ENCODE data around the gene TNIK. TPM values are rescaled to one million over a fixed set of nuclear protein-coding genes. Genes with fewer than 3 reads are reported as not detected.

Gene TNIK
- total and polyA plus RNA-seq, 2 experiments from 2014 or later: 14.6 to 34.3 TPM

DNA sequence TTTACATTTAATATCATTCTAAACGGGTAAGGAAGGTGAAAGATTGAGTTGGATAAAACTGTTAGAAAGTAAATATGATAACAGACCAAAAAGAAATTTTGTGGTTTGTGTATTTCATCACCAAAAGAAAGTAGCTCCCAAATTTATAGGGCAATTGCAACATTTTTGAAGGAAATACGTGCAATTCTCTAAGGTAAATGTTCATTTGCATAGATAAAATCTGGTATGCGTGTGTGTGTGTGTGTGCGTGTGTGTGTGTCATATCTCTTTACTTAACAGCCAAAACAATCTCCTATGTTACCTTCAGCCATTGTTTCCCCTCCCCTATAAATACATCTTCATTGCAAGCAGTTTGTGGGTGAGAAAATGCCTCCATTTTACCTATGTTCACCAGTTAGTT is 208.4 kb downstream of the TNIK start:
- no peaks in the 10 kb centered on the region for H3K36me3 ChIP-seq (ENCODE audit: insufficient read depth)
- no peak overlapping the region for H3K27ac Mint-ChIP-seq
- no peak overlapping the region for H3K4me3 Mint-ChIP-seq
- H3K4me2 ChIP-seq: no peak overlapping the region
- no peaks in the 10 kb centered on the region for H3K27me3 ChIP-seq (ENCODE audit: insufficient read depth)
- no peaks in the 10 kb centered on the region for H3K36me3 Mint-ChIP-seq (ENCODE audit: low read depth)
- H3K27ac ChIP-seq (ENCODE audit: low read depth): no peak overlapping the region
- H3K9me3 Mint-ChIP-seq: no peaks in the 10 kb centered on the region
- no peaks in the 10 kb centered on the region for H3K4me1 ChIP-seq (ENCODE audit: insufficient read depth)
- no peak for ATAC-seq
- no peaks in the 10 kb centered on the region for H4K20me1 ChIP-seq (replicated peaks; ENCODE audit: insufficient read depth)
- no peak overlapping the region for H2AFZ ChIP-seq
- no peaks in the 10 kb centered on the region for H3F3A ChIP-seq (replicated peaks; ENCODE audit: low read depth)
- H3K79me2 ChIP-seq (replicated peaks; ENCODE audit: insufficient read depth): 0 out of 2 replicates have a peak, but pooled peaks cover 7% of the 10 kb centered on the region
- TF ChIP-seq, protein P1, sequence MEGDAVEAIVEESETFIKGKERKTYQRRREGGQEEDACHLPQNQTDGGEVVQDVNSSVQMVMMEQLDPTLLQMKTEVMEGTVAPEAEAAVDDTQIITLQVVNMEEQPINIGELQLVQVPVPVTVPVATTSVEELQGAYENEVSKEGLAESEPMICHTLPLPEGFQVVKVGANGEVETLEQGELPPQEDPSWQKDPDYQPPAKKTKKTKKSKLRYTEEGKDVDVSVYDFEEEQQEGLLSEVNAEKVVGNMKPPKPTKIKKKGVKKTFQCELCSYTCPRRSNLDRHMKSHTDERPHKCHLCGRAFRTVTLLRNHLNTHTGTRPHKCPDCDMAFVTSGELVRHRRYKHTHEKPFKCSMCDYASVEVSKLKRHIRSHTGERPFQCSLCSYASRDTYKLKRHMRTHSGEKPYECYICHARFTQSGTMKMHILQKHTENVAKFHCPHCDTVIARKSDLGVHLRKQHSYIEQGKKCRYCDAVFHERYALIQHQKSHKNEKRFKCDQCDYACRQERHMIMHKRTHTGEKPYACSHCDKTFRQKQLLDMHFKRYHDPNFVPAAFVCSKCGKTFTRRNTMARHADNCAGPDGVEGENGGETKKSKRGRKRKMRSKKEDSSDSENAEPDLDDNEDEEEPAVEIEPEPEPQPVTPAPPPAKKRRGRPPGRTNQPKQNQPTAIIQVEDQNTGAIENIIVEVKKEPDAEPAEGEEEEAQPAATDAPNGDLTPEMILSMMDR (conservative IDR thresholded peaks at IDR 0.05; ENCODE audit: low read depth in 2 of 2): no peak
- no peak for TF ChIP-seq ZNF331 (CRISPR knock-in tag; IDR thresholded peaks at IDR 0.05; ENCODE audit: low read depth)
- TF ChIP-seq ZNF114 (CRISPR knock-in tag; IDR thresholded peaks at IDR 0.05): no peak
- no peak for TF ChIP-seq POLR2AphosphoS5 (IDR thresholded peaks at IDR 0.05; ENCODE audit: low read depth)
- TF ChIP-seq ETS1 (IDR thresholded peaks at IDR 0.05): no peak
- TF ChIP-seq STAT1 (IDR thresholded peaks at IDR 0.05; ENCODE audit: unreplicated experiment): no peak
- H3K27me3 Mint-ChIP-seq (ENCODE audit: insufficient read depth, low read depth, poor library complexity): no peaks in the 10 kb centered on the region
- H3K9me2 ChIP-seq (ENCODE audit: insufficient read depth): peaks cover 7% of the 10 kb centered on the region; the same call in 1 of the 2 replicates
- peaks cover 21% of the 10 kb centered on the region for H3K4me1 Mint-ChIP-seq
- H3K4me3 ChIP-seq: no peak overlapping the region
- no peak for DNase-seq (ENCODE audit: low spot score)

- H4K20me1 ChIP-seq (replicated peaks; ENCODE audit: insufficient read depth): no peaks in the 10 kb centered on the region
- H3K9me3 Mint-ChIP-seq: no peaks in the 10 kb centered on the region
- ATAC-seq: no peak
- H3K27ac Mint-ChIP-seq: no peak overlapping the region
- no peaks in the 10 kb centered on the region for H3F3A ChIP-seq (replicated peaks; ENCODE audit: low read depth)
- peaks cover 10% of the 10 kb centered on the region for H3K4me1 Mint-ChIP-seq
- no peak overlapping the region for H2AFZ ChIP-seq
- H3K36me3 Mint-ChIP-seq (ENCODE audit: low read depth): no peaks in the 10 kb centered on the region
- no peaks in the 10 kb centered on the region for H3K27me3 ChIP-seq (ENCODE audit: insufficient read depth)
- peaks cover 7% of the 10 kb centered on the region; the same call in 1 of the 2 replicates for H3K9me2 ChIP-seq (ENCODE audit: insufficient read depth)
- H3K79me2 ChIP-seq (replicated peaks; ENCODE audit: insufficient read depth): 0 out of 2 replicates have a peak, but pooled peaks cover 5% of the 10 kb centered on the region
- no peak overlapping the region for H3K4me3 Mint-ChIP-seq
- no peaks in the 10 kb centered on the region for H3K36me3 ChIP-seq (ENCODE audit: insufficient read depth)
- no peaks in the 10 kb centered on the region for H3K4me1 ChIP-seq (ENCODE audit: insufficient read depth)
- no peak overlapping the region for H3K27ac ChIP-seq (ENCODE audit: low read depth)
- no peaks in the 10 kb centered on the region for H3K27me3 Mint-ChIP-seq (ENCODE audit: insufficient read depth, low read depth, poor library complexity)
- no peak overlapping the region for H3K4me3 ChIP-seq
- no peak for DNase-seq (ENCODE audit: low spot score)
- no peak overlapping the region for H3K4me2 ChIP-seq
- TF ChIP-seq EZH2 (IDR thresholded peaks at IDR 0.05; ENCODE audit: low read depth, unreplicated experiment) (no peak), ZNF462 (CRISPR knock-in tag; IDR thresholded peaks at IDR 0.05) (no peak), JUNB (IDR thresholded peaks at IDR 0.05; ENCODE audit: unreplicated experiment) (no peak), CREB1 (CRISPR knock-in tag; IDR thresholded peaks at IDR 0.05; ENCODE audit: low read depth) (no peak)
These were observed 209.8 kb downstream of the TNIK start for GRCh38 chr3:171250444-171250843.
